ENCODE results near the gene NRCAM.

Gene NRCAM

DNA sequence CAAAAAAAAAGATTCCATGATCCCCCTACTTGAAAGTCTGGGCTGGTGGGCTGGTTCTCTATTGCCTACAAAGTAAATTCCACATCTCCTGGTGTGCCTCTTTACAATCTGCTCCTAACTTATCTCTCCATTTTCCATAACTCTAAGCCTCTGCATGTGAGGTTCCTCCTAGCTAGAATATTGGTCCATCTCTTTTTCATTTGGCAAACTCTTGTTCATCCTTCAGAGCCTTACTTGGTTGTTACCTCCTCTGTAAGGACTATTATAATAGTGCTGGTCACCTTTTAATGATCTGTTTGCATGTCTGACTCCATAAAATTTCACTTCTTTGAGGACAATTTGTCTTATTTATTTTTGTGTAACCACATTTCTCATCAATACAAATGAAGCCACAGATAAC, 1.6 kb upstream of the NRCAM start:
- DNase-seq, result no peak

GRCh38 chr7:108456845-108457540, 757 bp upstream of the NRCAM start:
- no peak for DNase-seq

- DNase-seq, result no peak
These were observed 662 bp downstream of the NRCAM start for GRCh38 chr7:108455551-108455997.

DNA sequence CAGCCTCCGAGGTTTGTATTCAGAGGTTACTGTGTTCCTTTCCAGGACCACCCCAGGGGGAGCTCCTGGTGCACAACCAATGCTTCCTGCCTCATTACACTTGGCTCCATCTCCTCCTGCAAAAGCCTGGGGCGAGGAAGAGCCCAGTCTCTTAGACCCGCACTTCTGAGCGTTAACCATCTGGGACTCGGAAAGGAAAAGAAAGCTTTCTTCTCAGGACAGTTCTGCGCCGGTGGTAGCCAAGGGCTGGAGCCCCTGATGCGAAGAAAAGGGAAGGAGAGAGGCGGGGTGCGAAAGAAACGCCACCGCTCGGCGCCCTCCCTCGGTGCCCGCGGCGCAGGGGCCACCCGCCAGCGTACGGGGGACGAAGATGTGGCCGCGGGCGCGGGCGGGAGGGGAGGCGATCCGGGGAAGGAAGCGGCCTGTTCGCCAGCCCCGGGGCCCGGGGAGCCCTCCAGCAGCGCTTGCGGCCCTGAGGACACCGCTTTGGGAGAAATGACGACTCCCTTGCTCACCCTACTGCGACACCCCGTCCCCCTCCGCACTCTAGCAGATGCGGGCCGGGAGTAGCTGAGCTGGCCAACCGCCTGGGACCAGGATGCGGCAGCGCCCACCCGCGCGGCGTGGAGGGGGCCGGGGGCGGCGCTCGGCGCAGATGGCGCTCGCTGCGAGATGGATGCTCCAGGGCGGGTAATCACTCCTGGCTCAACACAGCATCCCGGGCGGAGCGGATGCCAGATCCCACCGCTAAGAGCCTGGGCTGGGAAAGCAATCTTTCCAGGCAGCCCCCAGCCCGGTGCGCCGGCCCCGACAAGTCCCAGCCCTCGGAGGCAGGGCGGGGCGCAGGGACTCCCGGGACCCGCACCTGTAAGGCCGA, 1.3 kb downstream of the NRCAM start:
- no peak for DNase-seq

GRCh38 chr7:108454317-108454673, 1.9 kb downstream of the NRCAM start:
- DNase-seq, result no peak

GRCh38 chr7:108453320-108453719, 2.9 kb downstream of the NRCAM start:
- no peak for DNase-seq

GRCh38 chr7:108452707-108453106, 3.5 kb downstream of the NRCAM start:
- DNase-seq, result no peak

DNA sequence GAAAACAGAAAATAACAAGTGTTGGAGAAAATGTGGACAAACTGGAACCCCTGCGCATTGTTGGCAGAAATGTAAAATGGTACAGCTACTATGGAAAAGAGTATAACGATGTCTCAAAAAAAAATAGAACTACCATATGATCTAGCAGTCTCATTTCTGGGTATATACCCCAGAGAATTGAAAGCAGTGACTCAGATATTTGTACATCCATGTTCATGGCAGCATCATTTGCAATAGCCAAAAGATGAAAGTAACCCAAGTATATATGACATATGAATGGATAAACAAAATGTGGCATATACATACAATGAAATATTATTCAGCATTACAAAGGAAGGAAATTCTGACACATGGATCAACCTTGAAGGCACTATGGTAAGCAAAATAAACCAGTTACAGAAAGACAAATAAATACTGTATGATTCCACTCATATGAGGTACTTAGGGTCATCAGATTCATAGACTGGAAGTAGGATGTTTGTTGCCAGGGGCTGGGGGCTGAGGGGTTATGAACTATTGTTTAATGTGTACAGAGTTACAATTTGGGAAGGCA, 4.9 kb downstream of the NRCAM start:
- no peak for DNase-seq

- no peak for DNase-seq
These were observed 6.1 kb downstream of the NRCAM start for GRCh38 chr7:108450160-108450559.

- DNase-seq, result no peak
These were observed 6.7 kb downstream of the NRCAM start for GRCh38 chr7:108449521-108449920.

- no peak for DNase-seq
These were observed 7.4 kb downstream of the NRCAM start for GRCh38 chr7:108448584-108449505.

DNA sequence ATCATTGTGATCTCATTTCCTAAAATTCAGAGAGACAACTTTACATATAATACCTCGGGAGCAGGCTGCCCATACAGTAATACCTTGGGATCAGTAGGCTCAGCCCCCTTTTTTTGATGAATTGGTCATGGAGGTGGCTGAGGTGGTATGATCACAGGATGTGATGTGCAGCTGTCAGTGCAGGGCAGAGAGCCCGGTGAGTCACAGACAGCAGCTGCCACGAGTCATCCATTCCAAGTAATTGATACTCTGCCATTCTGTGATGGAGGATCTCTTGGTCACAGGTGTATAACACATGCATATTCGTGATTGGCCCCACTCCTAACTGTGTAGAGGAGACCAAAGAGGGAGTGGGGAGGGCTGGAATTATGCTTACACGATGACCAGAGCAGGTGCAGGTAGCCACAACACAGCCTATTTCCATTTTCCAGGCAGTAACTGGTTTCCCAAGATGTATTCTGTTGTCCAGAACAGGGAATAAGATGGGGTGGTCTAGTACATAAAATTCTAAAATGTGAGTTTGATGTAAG, 14.1 kb downstream of the NRCAM start:
- no peak for DNase-seq

- DNase-seq, result no peak
These were observed 14.8 kb downstream of the NRCAM start for GRCh38 chr7:108441392-108441955.

GRCh38 chr7:108440613-108441012, 15.6 kb downstream of the NRCAM start:
- no peak for DNase-seq

DNA sequence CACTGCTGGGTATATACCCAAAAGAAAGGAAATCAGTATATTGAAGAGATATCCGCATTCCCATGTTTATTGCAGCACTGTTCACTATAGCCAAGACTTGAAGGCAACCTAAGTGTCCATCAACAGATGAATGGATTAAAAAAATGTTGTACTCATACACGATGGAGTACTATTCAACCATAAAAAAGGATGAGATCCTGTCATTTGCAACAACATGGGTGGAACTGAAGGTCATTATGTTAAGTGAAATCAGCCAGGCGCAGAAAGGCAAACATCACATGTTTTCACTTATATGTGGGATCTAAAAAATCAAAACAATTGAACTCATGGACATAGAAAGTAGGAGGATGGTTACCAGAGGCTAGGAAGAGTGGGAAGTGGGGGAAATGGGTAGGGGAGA, 19.3 kb downstream of the NRCAM start:
- no peak for DNase-seq

DNA sequence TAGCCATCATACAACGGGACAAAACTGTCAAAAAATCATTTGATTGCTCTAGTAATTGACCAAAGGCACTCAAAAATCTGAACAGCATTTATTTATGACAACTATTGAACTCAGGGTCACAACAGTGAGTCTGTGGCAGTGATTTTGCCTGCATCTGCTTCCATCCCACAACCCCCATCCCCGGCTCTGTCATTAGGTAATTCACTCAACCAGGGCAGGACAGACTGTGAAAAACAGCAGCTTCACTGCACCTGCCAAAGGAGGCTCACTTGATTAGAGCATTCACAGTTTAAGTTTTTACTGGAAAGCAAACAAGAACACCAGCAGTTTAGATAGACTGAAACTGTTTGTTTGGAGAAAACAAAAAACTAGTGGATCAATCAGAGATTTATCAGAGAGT, 22.2 kb downstream of the NRCAM start:
- DNase-seq, result no peak

DNA sequence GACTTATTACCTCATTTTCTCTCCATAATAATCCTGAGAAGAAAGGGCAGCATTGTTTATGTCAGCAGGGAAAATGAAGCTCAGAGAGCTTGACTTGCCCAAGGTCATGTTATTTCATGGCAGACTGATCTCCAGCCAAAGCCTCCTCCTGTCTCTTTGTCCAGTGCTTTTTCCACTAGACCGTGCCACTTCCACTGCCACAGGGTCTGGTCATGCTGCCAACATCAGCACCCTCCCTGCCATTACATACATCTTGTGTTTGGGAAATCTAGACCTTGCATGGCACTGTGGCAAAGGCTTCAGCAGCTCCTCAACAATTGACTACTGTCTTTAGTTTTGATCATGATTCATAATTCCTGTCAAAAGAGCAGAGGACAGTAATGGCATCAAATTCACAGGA, 25.1 kb downstream of the NRCAM start:
- DNase-seq, result no peak

DNA sequence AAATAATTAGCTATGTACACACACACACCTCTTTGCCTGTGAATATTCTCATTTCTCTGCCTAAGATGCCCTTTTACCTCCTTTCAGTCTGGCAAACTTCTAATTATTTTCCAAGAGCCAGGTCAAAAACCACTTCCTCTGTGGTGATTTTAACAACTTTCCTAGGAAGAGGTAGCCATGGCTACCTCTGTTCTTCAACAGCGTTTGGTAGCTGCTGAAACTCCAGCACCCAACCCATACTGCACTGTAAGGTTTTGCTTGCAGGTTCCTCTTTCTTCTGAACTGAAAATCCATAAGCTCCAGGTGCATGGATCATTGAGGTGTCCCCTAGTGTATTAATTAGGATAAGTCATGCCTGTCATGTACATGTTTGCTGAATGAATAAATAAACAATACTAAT, 25.6 kb downstream of the NRCAM start:
- DNase-seq, result no peak

- no peak for DNase-seq
These were observed 28.5 kb downstream of the NRCAM start for GRCh38 chr7:108427766-108428165.

- DNase-seq, result no peak
These were observed 30.4 kb downstream of the NRCAM start for GRCh38 chr7:108425714-108426275.

GRCh38 chr7:108424013-108424412, 32.2 kb downstream of the NRCAM start:
- DNase-seq, result no peak
